Esophagus muscularis mucosa (tissue), 4 donors: ENCODE data around the gene UBE2O.

ENCODE experiments used
- CTCF ChIP-seq, 3 experiments: fragments of 200-600 bp in 2 of 3; fragments of 450-650 bp in 1 of 3; sonication (generic) in 2 of 3; IDR thresholded peaks; one replicate each; pipeline ENCODE4 v1.5.1; 2017 to 2019; ENCODE audit warnings: antibody characterized with exemption in 3 of 3, mild to moderate bottlenecking in 2 of 3, moderate library complexity in 1 of 3
- EP300 ChIP-seq: sonication (generic); formaldehyde crosslinking; IDR thresholded peaks from one replicate; pipeline ENCODE4 v1.6.1; 2017; ENCODE audit warnings: antibody characterized with exemption
- POLR2A ChIP-seq: fragments of 450-650 bp; IDR thresholded peaks from one replicate; pipeline ENCODE4 v1.6.1; 2017; ENCODE audit warnings: antibody characterized with exemption, moderate library complexity, mild to moderate bottlenecking, low read depth
- POLR2AphosphoS5 ChIP-seq, 2 donors: sonication (generic); formaldehyde crosslinking; IDR thresholded peaks; one replicate each; pipeline ENCODE4 v1.6.1; 2017; ENCODE audit warnings: antibody characterized with exemption in 2 of 2

GRCh38 chr17:76404256-76404655 lies 48.7 kb downstream of the UBE2O start:
- TF ChIP-seq CTCF (IDR thresholded peaks at IDR 0.05) (no peak), POLR2AphosphoS5 (IDR thresholded peaks at IDR 0.05) (no peak), POLR2A (no peak), EP300 (no peak)
